B cell (primary cell): ENCODE measurements around the gene RNF32.

Experiments
- CTCF ChIP-seq: fragments of 200-600 bp; IDR thresholded peaks from one replicate; pipeline ENCODE4 v1.8.0; 2022; ENCODE audit warnings: antibody characterized with exemption, mild to moderate bottlenecking
- EZH2 ChIP-seq: IDR thresholded peaks from 2 replicates; pipeline ENCODE4 v1.6.1; 2012; ENCODE audit warnings: borderline replicate concordance, low read depth, mild to moderate bottlenecking, moderate library complexity, low read length; ENCODE audit not compliant: insufficient read depth, poor library complexity, severe bottlenecking

GRCh38 chr7:156609010-156609877, 31.3 kb upstream of the RNF32 start:
- TF ChIP-seq CTCF, result no peak
- no peak for TF ChIP-seq EZH2
